ENCODE results near the gene LILRB5. TPM values are rescaled to one million over a fixed set of nuclear protein-coding genes. Genes with fewer than 3 reads are reported as not detected.
"Not testable (repeated sequence)": the region's sequence is repeated elsewhere in the genome, so short reads cannot be mapped to it uniquely, and the experiment has no call there.

Gene LILRB5
- total RNA-seq, 4 donors from 2014 or later = 24.0 to 75.5 (median 39.4) TPM

DNA sequence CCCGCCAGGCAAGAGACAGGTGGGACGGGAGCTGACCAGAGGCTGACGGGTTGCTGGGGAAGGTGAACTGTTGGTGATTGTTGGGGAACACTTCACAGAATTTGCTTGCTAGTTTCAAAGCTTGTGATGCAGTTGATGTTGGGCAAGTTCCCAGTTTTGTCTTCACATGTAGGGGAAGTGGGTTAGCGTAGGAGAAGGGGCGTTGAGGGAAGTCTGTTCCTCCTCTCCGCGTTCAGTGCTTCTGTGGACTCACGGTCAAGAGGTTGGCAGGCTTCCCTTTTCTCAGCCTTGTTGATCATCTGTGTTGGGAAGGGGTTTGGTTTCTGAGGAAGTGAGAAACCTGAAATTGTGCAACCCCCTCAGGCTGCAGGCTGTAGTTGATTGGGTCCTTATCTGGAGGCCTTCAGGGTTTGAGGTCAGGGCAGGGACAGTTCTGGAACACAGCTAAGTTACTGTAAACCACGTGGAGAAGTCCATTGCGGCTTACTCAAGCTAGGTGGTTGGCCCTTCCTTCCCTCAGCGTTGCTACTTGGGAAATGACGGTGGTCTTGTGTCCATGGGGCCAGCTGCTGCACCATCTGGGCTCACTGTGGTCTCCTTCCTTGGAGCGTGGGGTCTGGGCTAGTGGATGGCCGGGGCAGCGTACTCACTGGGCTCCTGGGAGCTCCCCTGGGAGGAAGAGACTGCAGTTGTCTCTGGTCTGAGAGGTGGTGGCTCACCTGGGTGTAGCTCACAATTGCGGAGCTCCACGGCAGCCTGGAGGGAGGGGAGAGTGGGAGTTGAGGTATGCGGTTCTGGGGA lies 48.9 kb downstream of the LILRB5 start:
- DNase-seq (ENCODE audit: low spot score) (peak; percentile 53), ATAC-seq (ENCODE audit: low FRiP score) (peak; percentile 38)
- TF ChIP-seq, protein P1, sequence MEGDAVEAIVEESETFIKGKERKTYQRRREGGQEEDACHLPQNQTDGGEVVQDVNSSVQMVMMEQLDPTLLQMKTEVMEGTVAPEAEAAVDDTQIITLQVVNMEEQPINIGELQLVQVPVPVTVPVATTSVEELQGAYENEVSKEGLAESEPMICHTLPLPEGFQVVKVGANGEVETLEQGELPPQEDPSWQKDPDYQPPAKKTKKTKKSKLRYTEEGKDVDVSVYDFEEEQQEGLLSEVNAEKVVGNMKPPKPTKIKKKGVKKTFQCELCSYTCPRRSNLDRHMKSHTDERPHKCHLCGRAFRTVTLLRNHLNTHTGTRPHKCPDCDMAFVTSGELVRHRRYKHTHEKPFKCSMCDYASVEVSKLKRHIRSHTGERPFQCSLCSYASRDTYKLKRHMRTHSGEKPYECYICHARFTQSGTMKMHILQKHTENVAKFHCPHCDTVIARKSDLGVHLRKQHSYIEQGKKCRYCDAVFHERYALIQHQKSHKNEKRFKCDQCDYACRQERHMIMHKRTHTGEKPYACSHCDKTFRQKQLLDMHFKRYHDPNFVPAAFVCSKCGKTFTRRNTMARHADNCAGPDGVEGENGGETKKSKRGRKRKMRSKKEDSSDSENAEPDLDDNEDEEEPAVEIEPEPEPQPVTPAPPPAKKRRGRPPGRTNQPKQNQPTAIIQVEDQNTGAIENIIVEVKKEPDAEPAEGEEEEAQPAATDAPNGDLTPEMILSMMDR (IDR thresholded peaks at IDR 0.05) = no peak

DNA sequence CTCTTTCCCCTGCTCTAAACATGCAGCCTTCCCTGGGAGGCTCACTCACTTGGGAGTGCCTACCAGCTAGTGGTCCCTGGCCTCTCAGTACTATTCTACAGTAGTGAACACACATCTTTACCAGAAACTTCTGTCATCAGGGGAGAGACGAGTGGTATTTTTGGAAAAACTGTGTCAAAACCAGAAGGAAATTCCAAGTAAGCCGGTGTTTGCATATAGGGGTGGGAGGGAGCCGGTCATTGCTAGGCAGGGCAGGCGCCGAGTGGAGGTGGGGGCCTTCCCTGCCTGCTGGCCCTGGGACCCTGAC lies 49.4 kb downstream of the LILRB5 start:
- peak; percentile 3 for ATAC-seq (ENCODE audit: low FRiP score)
- TF ChIP-seq, protein P1 (IDR thresholded peaks at IDR 0.05) = no peak
- DNase-seq (ENCODE audit: low spot score) = no peak

DNA sequence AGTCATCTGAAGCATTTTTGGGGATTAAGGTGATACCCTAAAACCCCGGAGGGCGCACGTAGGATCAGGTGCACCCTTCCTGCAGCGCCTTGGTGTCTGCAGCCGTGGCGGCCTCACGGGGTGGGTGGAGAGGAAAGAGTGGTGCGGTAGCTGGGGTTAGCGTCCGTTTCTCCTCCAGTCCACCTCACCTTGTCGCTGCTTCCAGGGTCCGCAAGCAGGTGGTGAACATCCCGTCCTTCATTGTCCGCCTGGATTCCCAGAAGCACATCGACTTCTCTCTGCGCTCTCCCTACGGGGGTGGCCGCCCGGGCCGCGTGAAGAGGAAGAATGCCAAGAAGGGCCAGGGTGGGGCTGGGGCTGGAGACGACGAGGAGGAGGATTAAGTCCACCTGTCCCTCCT lies 49.9 kb downstream of the LILRB5 start:
- not testable (repeated sequence) for ATAC-seq (ENCODE audit: low FRiP score); DNase-seq (ENCODE audit: low spot score)

DNA sequence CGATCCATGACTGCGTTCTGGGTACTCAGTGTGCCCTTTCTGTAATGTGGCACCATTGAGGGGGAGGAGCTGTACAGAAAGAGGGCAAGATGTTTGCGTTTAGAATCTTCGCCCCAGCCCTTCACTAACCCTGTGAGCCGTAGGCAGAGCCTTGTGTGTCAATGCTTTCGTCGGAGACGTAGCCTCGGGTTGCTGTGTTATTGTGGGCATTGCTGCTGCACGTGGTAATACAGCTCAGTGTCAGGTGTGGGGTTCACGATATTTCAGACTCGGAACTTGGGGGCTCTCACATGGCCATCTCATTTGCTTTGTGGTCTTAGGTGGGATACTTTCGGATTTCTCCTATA lies 50.3 kb downstream of the LILRB5 start:
- TF ChIP-seq, protein P1 (IDR thresholded peaks at IDR 0.05) = no peak
- DNase-seq (ENCODE audit: low spot score) (no peak), ATAC-seq (ENCODE audit: low FRiP score) (no peak)

DNA sequence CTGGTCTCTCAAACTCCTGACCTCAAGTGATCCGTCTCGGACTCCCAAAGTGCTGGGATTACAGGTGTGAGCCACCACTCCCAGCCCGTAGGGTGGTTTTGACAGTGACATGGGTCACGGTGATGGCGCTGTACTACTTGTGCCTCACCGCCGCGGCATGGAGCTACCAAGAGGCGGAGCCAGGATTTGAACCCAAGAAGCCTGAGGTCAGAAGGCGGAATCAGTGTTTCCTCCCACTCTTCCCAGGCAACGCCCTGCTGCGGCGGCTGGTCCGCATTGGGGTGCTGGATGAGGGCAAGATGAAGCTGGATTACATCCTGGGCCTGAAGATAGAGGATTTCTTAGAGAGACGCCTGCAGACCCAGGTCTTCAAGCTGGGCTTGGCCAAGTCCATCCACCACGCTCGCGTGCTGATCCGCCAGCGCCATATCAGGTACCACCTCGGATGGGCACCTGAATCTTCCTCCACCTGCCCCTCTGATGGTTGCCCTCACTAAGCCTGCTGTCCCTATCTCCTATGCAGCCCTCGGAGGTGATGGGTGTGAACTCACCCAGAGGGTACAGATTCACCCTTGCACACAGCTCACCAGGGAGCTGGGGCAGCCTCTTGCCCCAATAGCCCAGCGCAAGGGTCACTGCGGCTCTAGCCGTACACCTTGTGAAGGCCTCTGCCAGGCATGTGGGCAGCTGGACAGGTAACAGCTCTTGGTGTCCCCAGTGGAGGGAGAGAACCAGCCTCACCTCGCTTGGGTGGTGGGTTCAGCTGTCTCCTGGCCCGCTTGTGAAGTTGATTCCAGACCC lies 50.8 kb downstream of the LILRB5 start:
- no peak for DNase-seq (ENCODE audit: low spot score)
- TF ChIP-seq, protein P1 (IDR thresholded peaks at IDR 0.05) = no peak
- ATAC-seq (ENCODE audit: low FRiP score) = no peak

DNA sequence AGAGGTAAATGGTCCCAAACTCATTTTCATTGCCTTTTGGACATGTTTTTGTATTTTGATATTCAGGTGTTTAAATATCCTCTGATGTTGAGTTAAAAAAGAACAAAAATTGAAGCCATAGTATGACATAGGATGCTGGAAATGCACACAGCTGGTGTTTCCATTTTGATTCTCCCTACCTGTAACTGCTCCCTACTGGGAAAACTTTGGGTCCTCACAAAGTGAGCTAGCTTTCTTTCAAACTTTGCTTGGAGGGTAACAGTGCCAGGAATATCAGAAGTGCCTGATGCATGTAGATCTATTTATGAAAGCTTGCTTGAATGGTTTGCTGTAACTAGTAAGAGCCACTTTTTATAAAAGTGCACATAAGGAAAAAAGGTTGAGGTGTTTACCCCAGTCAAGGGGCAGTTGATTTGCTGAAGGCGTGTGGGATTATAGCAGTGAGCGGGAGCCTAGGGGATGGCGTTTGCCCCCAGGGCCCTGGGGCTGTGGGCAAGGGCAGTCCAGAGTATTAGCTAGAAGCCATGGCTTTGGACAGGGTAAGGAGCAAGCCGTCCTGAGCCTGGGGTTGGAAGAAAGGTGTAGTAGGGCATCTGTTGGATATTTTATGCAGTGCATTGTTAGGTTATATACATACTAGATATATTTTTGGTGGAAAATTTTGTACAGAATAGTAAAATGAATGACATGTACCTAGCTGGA lies 52.2 kb downstream of the LILRB5 start:
- no peak for DNase-seq (ENCODE audit: low spot score)
- TF ChIP-seq, protein P1 (IDR thresholded peaks at IDR 0.05) = no peak
- ATAC-seq (ENCODE audit: low FRiP score) = no peak

DNA sequence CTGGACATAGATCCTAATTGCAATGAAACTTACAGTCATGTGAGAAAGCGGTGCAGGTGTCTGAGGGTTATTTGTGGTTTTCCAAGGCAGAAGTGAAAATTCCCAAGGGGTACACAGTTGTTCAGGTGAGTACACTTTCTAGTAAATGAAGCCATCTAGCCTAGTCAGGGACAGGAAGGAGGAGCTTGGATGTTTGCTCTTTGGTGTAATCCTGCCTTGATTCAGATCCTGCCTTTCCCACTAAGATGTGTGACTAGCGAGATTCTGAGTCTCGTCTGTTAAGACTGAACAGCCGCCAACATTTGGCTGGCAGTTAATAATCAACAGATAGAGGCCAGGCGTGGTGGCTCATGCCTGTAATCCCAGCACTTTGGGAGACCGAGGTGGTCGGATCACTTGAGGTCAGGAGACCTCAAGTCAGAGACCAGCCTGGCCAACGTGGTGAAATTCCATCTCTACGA lies 53.9 kb downstream of the LILRB5 start:
- DNase-seq (ENCODE audit: low spot score) (no peak), ATAC-seq (ENCODE audit: low FRiP score) (no peak)

More for the DNA sequence above, 53.9 kb downstream of the LILRB5 start:
- TF ChIP-seq, protein P1 (IDR thresholded peaks at IDR 0.05) = no peak

Data from omental fat pad (tissue), 4 donors.